Measurements from ENCODE around the gene KCNIP4. TPM values are rescaled to one million over a fixed set of nuclear protein-coding genes. Genes with fewer than 3 reads are reported as not detected.

The KCNIP4 gene
- polyA plus RNA-seq, 3 donors = 0.09 to 0.25 TPM; not detected in 1

DNA sequence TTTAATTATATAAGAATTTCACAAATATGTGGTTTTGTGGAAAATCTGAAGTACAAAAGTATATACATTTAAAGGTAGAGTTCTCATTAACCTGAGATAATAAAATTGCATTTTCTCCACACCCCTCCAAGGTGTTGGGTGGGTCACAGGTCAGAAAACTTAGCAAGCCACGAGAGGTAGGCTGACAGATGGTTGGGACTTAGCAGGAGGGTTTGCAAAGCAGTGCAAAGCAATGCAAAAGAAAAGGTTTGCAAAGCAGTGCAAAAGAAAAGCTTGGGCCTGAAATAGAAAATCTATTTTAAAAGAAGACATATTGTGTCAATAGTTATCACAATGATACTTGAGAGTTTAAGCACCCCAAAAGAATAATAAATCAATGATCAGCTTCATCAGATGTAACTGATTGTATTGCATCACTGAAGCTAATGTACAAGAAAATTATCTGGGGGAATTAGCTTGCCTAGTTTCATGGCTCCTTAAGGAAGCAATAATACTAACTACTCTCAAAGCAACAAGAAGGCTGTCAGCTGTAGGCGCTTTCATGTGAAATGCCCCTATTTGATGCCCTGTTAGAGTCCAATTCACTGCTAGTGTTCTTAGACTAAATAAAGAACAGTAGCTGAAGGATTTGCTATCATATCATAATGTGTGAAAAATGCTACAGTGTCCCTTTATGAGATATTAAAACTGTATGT lies 319.5 kb downstream of the KCNIP4 start:
- TF ChIP-seq, protein P1, sequence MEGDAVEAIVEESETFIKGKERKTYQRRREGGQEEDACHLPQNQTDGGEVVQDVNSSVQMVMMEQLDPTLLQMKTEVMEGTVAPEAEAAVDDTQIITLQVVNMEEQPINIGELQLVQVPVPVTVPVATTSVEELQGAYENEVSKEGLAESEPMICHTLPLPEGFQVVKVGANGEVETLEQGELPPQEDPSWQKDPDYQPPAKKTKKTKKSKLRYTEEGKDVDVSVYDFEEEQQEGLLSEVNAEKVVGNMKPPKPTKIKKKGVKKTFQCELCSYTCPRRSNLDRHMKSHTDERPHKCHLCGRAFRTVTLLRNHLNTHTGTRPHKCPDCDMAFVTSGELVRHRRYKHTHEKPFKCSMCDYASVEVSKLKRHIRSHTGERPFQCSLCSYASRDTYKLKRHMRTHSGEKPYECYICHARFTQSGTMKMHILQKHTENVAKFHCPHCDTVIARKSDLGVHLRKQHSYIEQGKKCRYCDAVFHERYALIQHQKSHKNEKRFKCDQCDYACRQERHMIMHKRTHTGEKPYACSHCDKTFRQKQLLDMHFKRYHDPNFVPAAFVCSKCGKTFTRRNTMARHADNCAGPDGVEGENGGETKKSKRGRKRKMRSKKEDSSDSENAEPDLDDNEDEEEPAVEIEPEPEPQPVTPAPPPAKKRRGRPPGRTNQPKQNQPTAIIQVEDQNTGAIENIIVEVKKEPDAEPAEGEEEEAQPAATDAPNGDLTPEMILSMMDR (IDR thresholded peaks at IDR 0.05) = no peak
- Histone ChIP-seq H3K4me2 (replicated peaks; ENCODE audit: extremely low read depth, low read length, poor library complexity, severe bottlenecking) (no peak overlapping the region), H3K27ac (ENCODE audit: low read depth in 1 of 2, low read length in 2 of 2) (no peak overlapping the region), H3K4me3 (replicated peaks in 1 of 3; ENCODE audit: low read depth in 2 of 3, low read length in 3 of 3) (no peak overlapping the region), H3K79me2 (ENCODE audit: insufficient read depth, low read length) (no peaks in the 10 kb centered on the region), H3K4me1 (ENCODE audit: control insufficient read depth in 1 of 2, insufficient read depth in 2 of 2, low read length in 2 of 2) (no peaks in the 10 kb centered on the region), H3K9me3 (replicated peaks in 1 of 2; ENCODE audit: control insufficient read depth in 1 of 2, insufficient read depth in 1 of 2, low read length in 2 of 2) (peaks cover 0 to 2% of the 10 kb centered on the region in 2 donors), H2AFZ (ENCODE audit: insufficient read depth, low read depth, low read length, poor library complexity, severe bottlenecking) (no peak overlapping the region), H4K20me1 (ENCODE audit: insufficient read depth, low read length) (no peaks in the 10 kb centered on the region), H3K27me3 (ENCODE audit: control insufficient read depth in 2 of 2, insufficient read depth in 2 of 2, low read length in 2 of 2) (no peaks in the 10 kb centered on the region), H3K9ac (ENCODE audit: insufficient read depth, low read length, poor library complexity, severe bottlenecking) (no peak overlapping the region), H3K36me3 (replicated peaks in 1 of 2; ENCODE audit: control insufficient read depth in 1 of 2, insufficient read depth in 2 of 2, low read length in 2 of 2) (no peaks in the 10 kb centered on the region)
- Mint-ChIP-seq H3K9me3 (peaks cover 0 to 4% (median 2%) of the 10 kb centered on the region in 7 donors), H3K27ac (no peak overlapping the region), H3K27me3 (ENCODE audit: low read depth in 3 of 3) (no peaks in the 10 kb centered on the region), H3K4me1 (no peaks in the 10 kb centered on the region), H3K36me3 (no peaks in the 10 kb centered on the region), H3K4me3 (no peak overlapping the region)
- WGBS (ENCODE audit: insufficient coverage) = no CpG with 5 or more reads among the region's 2 CpGs
- intact Hi-C loops (cut with micrococcal nuclease) = no loop called here
- DNase-seq = no peak

DNA sequence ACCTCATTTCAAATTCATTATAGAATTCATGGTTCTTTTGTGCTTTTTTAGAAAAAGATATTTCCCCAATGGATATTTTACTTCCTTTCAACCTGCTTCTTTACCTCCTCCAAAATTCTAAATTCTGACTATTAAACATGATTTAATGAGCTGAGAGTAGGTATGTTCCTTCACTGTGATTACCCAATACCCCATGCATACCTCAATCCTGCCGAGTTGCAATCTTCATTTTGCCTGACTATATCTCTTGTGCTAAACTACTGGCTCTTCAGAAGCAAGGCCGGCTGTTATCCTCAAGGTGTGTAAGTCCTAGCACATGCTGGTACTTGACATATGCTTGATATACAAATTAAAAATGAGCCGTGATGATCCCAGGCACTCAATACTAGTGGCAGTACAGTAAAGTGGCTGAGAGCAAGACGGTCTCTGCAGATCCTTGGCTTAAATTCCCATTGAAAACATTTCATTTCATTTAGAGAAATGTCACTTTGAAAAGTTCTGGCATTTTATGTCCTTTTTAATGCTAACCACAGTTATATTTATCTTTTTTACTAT lies 320.4 kb downstream of the KCNIP4 start:
- H2AFZ ChIP-seq (ENCODE audit: insufficient read depth, low read depth, low read length, poor library complexity, severe bottlenecking) = no peak overlapping the region
- no peaks in the 10 kb centered on the region for H3K36me3 ChIP-seq (replicated peaks in 1 of 2; ENCODE audit: control insufficient read depth in 1 of 2, insufficient read depth in 2 of 2, low read length in 2 of 2)
- intact Hi-C loops (cut with micrococcal nuclease) = no loop called here
- no peak overlapping the region for H3K27ac ChIP-seq (ENCODE audit: low read depth in 1 of 2, low read length in 2 of 2)
- TF ChIP-seq, protein P1 (IDR thresholded peaks at IDR 0.05) = no peak
- H4K20me1 ChIP-seq (ENCODE audit: insufficient read depth, low read length) = no peaks in the 10 kb centered on the region
- H3K4me2 ChIP-seq (replicated peaks; ENCODE audit: extremely low read depth, low read length, poor library complexity, severe bottlenecking) = no peak overlapping the region
- H3K4me3 Mint-ChIP-seq = no peak overlapping the region
- DNase-seq = no peak
- no peak overlapping the region for H3K9ac ChIP-seq (ENCODE audit: insufficient read depth, low read length, poor library complexity, severe bottlenecking)
- no peak overlapping the region for H3K4me3 ChIP-seq (replicated peaks in 1 of 3; ENCODE audit: low read depth in 2 of 3, low read length in 3 of 3)
- H3K9me3 ChIP-seq (replicated peaks in 1 of 2; ENCODE audit: control insufficient read depth in 1 of 2, insufficient read depth in 1 of 2, low read length in 2 of 2) = peaks cover 0 to 2% of the 10 kb centered on the region in 2 donors
- no peaks in the 10 kb centered on the region for H3K4me1 ChIP-seq (ENCODE audit: control insufficient read depth in 1 of 2, insufficient read depth in 2 of 2, low read length in 2 of 2)
- no peaks in the 10 kb centered on the region for H3K27me3 ChIP-seq (ENCODE audit: control insufficient read depth in 2 of 2, insufficient read depth in 2 of 2, low read length in 2 of 2)
- no peaks in the 10 kb centered on the region for H3K4me1 Mint-ChIP-seq
- no peaks in the 10 kb centered on the region for H3K79me2 ChIP-seq (ENCODE audit: insufficient read depth, low read length)
- H3K27me3 Mint-ChIP-seq (ENCODE audit: low read depth in 3 of 3) = no peaks in the 10 kb centered on the region
- WGBS (ENCODE audit: insufficient coverage) = 60% methylated on average over 1 of the region's 4 CpGs
- H3K27ac Mint-ChIP-seq = no peak overlapping the region
- H3K9me3 Mint-ChIP-seq = peaks cover 0 to 4% (median 2%) of the 10 kb centered on the region in 7 donors
- no peaks in the 10 kb centered on the region for H3K36me3 Mint-ChIP-seq

Data from CD14-positive monocyte (primary cell).